Measurements from ENCODE around the gene CAMTA2.

Gene CAMTA2

DNA sequence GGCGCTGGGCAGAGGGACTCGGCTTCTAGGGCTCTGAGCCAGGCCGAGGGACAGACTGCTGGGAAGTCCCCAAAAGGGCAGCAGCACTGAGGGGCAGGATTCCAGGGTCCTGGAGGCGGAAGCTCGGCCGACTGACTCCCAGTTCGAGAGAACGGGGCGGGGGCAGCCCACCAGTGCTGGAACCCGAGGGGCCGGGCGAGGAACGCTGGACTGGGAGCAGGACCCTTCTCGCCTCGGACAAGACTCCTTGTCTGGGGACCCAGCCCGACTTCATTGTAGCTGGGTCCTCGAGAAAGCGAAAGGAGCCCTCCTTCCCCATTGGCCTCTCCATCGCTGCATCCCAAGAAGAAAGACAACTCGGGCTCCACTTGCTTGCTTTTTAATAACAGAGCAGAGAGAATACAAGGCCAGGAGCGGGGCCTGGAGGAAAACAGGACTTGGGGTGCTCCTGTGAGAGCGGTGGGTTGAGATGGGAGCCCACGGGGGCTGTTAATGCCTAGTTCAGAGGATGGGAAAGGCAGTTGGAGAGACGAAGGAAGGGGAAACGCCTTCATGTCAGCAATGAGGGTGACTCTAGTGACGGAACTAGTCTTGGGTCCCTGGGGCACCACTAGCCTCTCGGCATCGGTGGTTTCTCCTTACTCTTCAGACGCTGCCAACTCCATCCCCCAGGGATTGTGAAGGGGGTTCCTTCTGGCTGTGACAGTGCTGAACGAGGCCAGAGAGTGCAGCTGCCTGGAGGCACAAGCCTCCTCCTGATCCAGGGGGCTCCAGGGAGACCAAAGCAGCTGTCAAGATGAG lies 492 bp upstream of the CAMTA2 start:
- peak overlapping the region; percentile 73 for H3K4me3 ChIP-seq (ENCODE audit: low read length)
- DNase-seq (ENCODE audit: low read depth): no peak
- TF ChIP-seq CTCF (IDR thresholded peaks at IDR 0.05; ENCODE audit: insufficient read depth, low read depth, low read length, missing control alignments): no peak

- H3K4me3 ChIP-seq (ENCODE audit: low read length): peak overlapping the region; percentile 73
- TF ChIP-seq CTCF (IDR thresholded peaks at IDR 0.05; ENCODE audit: insufficient read depth, low read depth, low read length, missing control alignments): no peak
- DNase-seq (ENCODE audit: low read depth): peak; percentile 67
These were observed 1.1 kb downstream of the CAMTA2 start for GRCh38 chr17:4986403-4986802.

GRCh38 chr17:4982305-4982704 lies 5.2 kb downstream of the CAMTA2 start:
- TF ChIP-seq CTCF (IDR thresholded peaks at IDR 0.05; ENCODE audit: insufficient read depth, low read depth, low read length, missing control alignments): no peak
- DNase-seq (ENCODE audit: low read depth): no peak
- no peak overlapping the region for H3K4me3 ChIP-seq (ENCODE audit: low read length)

DNA sequence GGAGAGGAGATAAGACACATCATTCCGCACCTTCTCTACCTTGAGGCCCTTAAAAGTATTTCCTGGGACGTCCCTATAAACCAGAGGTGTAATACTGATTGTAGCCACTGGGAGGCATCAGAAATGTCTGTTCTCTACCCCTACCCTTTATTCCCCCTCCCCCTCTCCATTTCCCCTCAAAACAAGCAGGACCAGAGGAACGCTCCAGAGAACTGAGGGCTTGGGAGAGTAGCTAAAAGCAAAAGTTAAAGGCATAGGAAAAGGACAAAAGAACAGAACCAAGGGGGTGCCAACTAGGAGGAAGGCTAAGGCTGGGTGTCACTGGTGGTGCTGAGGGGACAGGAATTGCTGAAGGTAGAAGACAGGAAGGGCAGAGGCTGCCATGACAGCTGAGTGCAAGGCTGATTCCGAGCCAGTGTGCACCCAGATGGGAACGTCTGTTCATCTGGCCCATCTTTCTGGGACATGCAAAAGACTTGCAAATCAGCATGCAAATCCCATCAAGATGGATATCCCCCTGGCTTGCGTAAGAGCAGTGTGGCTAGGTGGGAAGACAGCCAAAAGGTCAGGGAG lies 6.7 kb downstream of the CAMTA2 start:
- H3K4me3 ChIP-seq (ENCODE audit: low read length): no peak overlapping the region
- DNase-seq (ENCODE audit: low read depth): peak; percentile 57
- peak; percentile 73 for TF ChIP-seq CTCF (IDR thresholded peaks at IDR 0.05; ENCODE audit: insufficient read depth, low read depth, low read length, missing control alignments)

GRCh38 chr17:4978726-4979125 lies 8.7 kb downstream of the CAMTA2 start:
- H3K4me3 ChIP-seq (ENCODE audit: low read length): no peak overlapping the region
- TF ChIP-seq CTCF (IDR thresholded peaks at IDR 0.05; ENCODE audit: insufficient read depth, low read depth, low read length, missing control alignments): no peak
- DNase-seq (ENCODE audit: low read depth): no peak

- no peak for DNase-seq (ENCODE audit: low read depth)
- no peak for TF ChIP-seq CTCF (IDR thresholded peaks at IDR 0.05; ENCODE audit: insufficient read depth, low read depth, low read length, missing control alignments)
- H3K4me3 ChIP-seq (ENCODE audit: low read length): no peak overlapping the region
These were observed 13.3 kb downstream of the CAMTA2 start for GRCh38 chr17:4974115-4974670.

Measured in epithelial cell of esophagus (primary cell).